Natural killer cell (primary cell): ENCODE results near the gene GALNT9. TPM values are rescaled to one million over a fixed set of nuclear protein-coding genes. Genes with fewer than 3 reads are reported as not detected.

Source experiments
- ATAC-seq, 3 donors: fragments of 150-1000 bp in 2 of 3; fragments of 200-7000 bp in 1 of 3; cut with Tn5 transposase; 1 replicate in 1 of 3; 2 replicates in 2 of 3; pipeline ENCODE4 v1.10.0; 2021; ENCODE audit warnings: mild to moderate bottlenecking in 2 of 3, moderate library complexity in 2 of 3
- DNase-seq, 2 donors: peaks; one replicate each; pipeline versions ENCODE4 v3.0.0 to v3.0.0-alpha.2; 2013 to 2021; ENCODE audit warnings: mixed read lengths in 1 of 2
- H3K27ac ChIP-seq: one replicate; pipeline ENCODE4 v1.5.1; 2013; ENCODE audit warnings: mild to moderate bottlenecking, low read length
- H3K27me3 ChIP-seq: one replicate; pipeline ENCODE4 v1.6.1; 2013; ENCODE audit warnings: low read length; ENCODE audit not compliant: control insufficient read depth, insufficient read depth
- H3K36me3 ChIP-seq: one replicate; pipeline ENCODE4 v1.6.1; 2013; ENCODE audit warnings: low read length; ENCODE audit not compliant: control insufficient read depth, insufficient read depth
- H3K4me1 ChIP-seq: one replicate; pipeline ENCODE4 v1.6.1; 2013; ENCODE audit warnings: low read length; ENCODE audit not compliant: control insufficient read depth, insufficient read depth
- H3K4me3 ChIP-seq: one replicate; pipeline ENCODE4 v1.5.1; 2013; ENCODE audit warnings: low read length
- H3K9me3 ChIP-seq: one replicate; pipeline ENCODE4 v1.6.1; 2013; ENCODE audit warnings: low read length; ENCODE audit not compliant: control insufficient read depth, insufficient read depth
- H3K27ac Mint-ChIP-seq, 2 donors: one replicate each; pipeline ENCODE4 v1.8.0; 2022; ENCODE audit warnings: mild to moderate bottlenecking in 2 of 2, mixed read lengths in 2 of 2, moderate library complexity in 1 of 2
- H3K27me3 Mint-ChIP-seq, 2 donors: one replicate each; pipeline ENCODE4 v1.8.0; 2022; ENCODE audit warnings: low read depth in 2 of 2, mixed read lengths in 2 of 2
- H3K36me3 Mint-ChIP-seq: one replicate; pipeline ENCODE4 v1.8.0; 2022; ENCODE audit warnings: mixed read lengths
- H3K4me1 Mint-ChIP-seq, 2 donors: one replicate each; pipeline ENCODE4 v1.8.0; 2022; ENCODE audit warnings: mixed read lengths in 2 of 2
- H3K4me3 Mint-ChIP-seq: one replicate; pipeline ENCODE4 v1.8.0; 2022; ENCODE audit warnings: mild to moderate bottlenecking, moderate library complexity, mixed read lengths
- H3K9me3 Mint-ChIP-seq, 2 donors: one replicate each; pipeline ENCODE4 v1.8.0; 2022; ENCODE audit warnings: mixed read lengths in 2 of 2
- WGBS: methylation state at CpG from one replicate; pipeline ENCODE4 v1.1.7; 2013; ENCODE audit warnings: missing lambda C conversion rate; ENCODE audit not compliant: insufficient coverage; 5-methylcytosine and 5-hydroxymethylcytosine counted together
- intact Hi-C: fragments of 100-400 bp; cut with micrococcal nuclease; formaldehyde crosslinking; loops from one replicate; pipeline ENCODE4 v1.14.2; 2022
- total RNA-seq, 4 donors: library from RNA; stranded (reverse); fragments of 120-200 nt in 1 of 4; gene quantifications; one replicate each; pipeline versions ENCODE4 v1.2.3 to v1.2.4, GENCODE V29; 2013 to 2022
- TF ChIP-seq, protein P1 (sequence below): fragments of 200-600 bp; IDR thresholded peaks from one replicate; pipeline ENCODE4 v1.8.0; 2022; ENCODE audit warnings: antibody characterized with exemption

The GALNT9 gene
- total RNA-seq, 3 donors from 2014 or later (not counting 1 experiment from before 2014, with no cell fraction given): not detected

DNA sequence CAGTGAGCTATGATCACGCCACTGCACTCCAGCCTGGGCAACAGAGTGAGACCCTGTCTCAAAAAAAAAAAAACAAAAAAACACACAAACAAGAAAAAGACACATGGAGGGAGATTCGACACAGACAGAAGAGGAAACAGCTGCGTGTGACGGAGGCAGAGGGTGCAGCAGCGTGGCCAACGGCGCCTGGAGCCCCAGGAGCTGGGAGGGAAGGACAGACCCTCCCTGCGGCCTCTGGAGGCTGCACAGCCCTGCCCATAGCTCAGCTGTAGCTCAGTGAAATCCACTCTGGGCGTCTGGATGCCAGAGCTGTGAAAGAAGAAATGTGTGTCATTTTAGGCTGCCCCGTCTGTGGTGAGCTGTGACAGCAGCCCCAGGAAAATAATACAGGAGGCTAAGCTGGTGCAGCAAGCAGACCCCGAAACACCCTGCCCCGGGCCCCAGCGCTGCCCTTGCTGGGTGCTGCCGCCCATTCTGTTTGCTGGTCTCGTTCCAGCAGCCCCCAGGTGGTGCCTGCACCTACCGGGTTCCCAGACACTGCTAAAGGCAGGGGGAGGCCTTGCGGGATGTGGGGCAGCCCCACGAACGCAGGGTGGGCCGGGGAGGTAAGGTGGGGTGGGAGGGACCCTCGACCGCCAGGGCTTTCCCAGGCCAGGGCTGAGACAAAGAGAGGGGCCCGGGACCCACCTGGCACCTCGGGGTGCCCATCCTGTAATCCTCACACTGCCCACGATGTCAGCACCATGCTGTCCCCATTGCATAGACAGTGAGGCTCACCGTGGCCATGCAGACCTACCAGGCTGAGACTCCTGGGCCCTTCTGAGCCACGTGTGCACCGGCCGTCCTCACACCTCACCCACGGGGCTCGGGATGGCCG is 21.2 kb downstream of the GALNT9 start:
- Histone ChIP-seq H3K4me1 (no peaks in the 10 kb centered on the region), H3K27ac (no peak overlapping the region), H3K36me3 (no peaks in the 10 kb centered on the region), H3K9me3 (peaks cover 4% of the 10 kb centered on the region), H3K4me3 (no peak overlapping the region), H3K27me3 (no peaks in the 10 kb centered on the region)
- no peak overlapping the region for H3K27ac Mint-ChIP-seq
- intact Hi-C loops: no loop called here
- DNase-seq (no peak), ATAC-seq (peak in 1 of 3 donors; percentile 31)
- H3K9me3 Mint-ChIP-seq: no peaks in the 10 kb centered on the region
- H3K36me3 Mint-ChIP-seq: no peaks in the 10 kb centered on the region
- no peaks in the 10 kb centered on the region for H3K4me1 Mint-ChIP-seq
- 60% methylated on average over 32 of the region's 32 CpGs for WGBS
- H3K4me3 Mint-ChIP-seq: no peak overlapping the region
- TF ChIP-seq, protein P1, sequence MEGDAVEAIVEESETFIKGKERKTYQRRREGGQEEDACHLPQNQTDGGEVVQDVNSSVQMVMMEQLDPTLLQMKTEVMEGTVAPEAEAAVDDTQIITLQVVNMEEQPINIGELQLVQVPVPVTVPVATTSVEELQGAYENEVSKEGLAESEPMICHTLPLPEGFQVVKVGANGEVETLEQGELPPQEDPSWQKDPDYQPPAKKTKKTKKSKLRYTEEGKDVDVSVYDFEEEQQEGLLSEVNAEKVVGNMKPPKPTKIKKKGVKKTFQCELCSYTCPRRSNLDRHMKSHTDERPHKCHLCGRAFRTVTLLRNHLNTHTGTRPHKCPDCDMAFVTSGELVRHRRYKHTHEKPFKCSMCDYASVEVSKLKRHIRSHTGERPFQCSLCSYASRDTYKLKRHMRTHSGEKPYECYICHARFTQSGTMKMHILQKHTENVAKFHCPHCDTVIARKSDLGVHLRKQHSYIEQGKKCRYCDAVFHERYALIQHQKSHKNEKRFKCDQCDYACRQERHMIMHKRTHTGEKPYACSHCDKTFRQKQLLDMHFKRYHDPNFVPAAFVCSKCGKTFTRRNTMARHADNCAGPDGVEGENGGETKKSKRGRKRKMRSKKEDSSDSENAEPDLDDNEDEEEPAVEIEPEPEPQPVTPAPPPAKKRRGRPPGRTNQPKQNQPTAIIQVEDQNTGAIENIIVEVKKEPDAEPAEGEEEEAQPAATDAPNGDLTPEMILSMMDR: no peak
- no peaks in the 10 kb centered on the region for H3K27me3 Mint-ChIP-seq

DNA sequence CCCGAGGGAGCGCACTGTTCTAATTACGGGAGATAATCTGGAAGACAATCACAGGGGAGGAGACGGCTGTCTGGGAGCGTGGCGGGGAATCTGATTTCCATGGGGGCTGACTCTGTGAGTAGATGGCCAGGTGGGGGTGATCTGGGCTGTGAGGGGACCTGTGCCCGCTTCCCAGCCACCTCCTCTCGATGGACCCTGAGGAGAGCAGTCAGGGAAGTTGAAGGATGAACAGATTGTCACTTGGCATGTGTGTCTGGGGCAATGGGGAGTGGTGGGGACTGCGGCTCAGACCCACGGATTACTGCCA is 22.6 kb downstream of the GALNT9 start:
- no peaks in the 10 kb centered on the region for H3K4me1 ChIP-seq
- ATAC-seq (no peak), DNase-seq (no peak)
- Mint-ChIP-seq H3K27me3 (peaks cover 0 to 4% of the 10 kb centered on the region in 2 donors), H3K36me3 (no peaks in the 10 kb centered on the region), H3K27ac (no peak overlapping the region), H3K4me3 (no peak overlapping the region), H3K4me1 (no peaks in the 10 kb centered on the region), H3K9me3 (no peaks in the 10 kb centered on the region)
- H3K4me3 ChIP-seq: no peak overlapping the region
- 75% methylated on average over 10 of the region's 10 CpGs for WGBS
- TF ChIP-seq, protein P1: no peak
- no peaks in the 10 kb centered on the region for H3K36me3 ChIP-seq
- no peaks in the 10 kb centered on the region for H3K27me3 ChIP-seq
- intact Hi-C loops: no loop called here
- H3K9me3 ChIP-seq: peaks cover 4% of the 10 kb centered on the region
- no peak overlapping the region for H3K27ac ChIP-seq

DNA sequence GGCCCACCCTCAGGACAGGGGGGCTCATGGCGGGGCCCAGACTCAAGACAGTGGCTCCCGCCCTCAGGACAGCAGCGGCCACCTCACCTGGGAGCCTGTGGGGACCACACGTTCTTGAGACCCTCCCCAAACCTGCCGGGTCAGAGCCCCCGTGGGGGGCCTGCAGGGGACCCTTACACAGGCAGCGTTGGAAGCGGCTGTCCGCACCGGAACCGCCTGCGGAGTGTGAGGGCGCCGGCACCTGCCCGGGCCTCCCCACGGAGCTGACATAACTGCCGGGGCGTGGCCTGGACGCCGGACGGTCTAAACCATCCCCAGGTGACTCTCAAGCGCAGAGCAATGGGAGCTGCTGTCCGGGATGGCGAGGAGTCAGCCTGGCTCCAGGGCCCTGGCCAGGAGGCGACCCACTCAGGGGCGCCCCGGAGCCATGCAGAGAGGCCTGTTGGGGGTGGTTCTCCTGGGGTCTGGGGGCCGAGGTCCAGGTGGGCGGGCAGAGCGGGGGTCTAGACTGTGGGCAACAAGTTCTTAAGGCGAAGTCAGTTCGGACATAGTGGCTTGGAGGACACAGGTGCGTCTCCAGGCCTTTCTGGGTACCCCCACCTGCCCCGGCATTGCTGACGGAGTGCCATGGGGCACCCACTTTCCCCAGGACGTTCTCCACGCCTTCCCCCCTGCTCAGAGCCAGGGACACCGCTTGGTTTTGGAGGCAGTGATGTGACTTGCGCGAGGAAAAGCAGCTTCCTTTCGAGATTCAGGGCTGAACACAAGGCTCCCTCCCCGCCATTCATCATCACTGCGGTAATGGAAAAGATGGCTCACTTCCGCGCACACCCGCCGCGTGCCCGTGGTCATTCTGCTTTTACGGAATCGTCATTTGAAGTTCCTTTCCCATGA is 23.2 kb downstream of the GALNT9 start:
- ATAC-seq (no peak), DNase-seq (no peak)
- H3K9me3 Mint-ChIP-seq: no peaks in the 10 kb centered on the region
- intact Hi-C loops: no loop called here
- peaks cover under 1% of the 10 kb centered on the region for H3K9me3 ChIP-seq
- no peaks in the 10 kb centered on the region for H3K36me3 ChIP-seq
- H3K4me1 ChIP-seq: no peaks in the 10 kb centered on the region
- no peaks in the 10 kb centered on the region for H3K36me3 Mint-ChIP-seq
- no peak overlapping the region for H3K4me3 Mint-ChIP-seq
- H3K27ac Mint-ChIP-seq: no peak overlapping the region
- H3K27me3 ChIP-seq: no peaks in the 10 kb centered on the region
- H3K4me1 Mint-ChIP-seq: no peaks in the 10 kb centered on the region
- peaks cover 0 to 4% of the 10 kb centered on the region in 2 donors for H3K27me3 Mint-ChIP-seq
- H3K4me3 ChIP-seq: no peak overlapping the region
- 88% methylated on average over 51 of the region's 51 CpGs for WGBS
- no peak overlapping the region for H3K27ac ChIP-seq
- TF ChIP-seq, protein P1: no peak
